Globus pallidus (tissue), 1 donor: ENCODE data around the gene SYT9.

Source experiments
- DNase-seq: peaks from one replicate; pipeline ENCODE4 v3.0.0-alpha.2; 2015; ENCODE audit warnings: low spot score

SYT9 gene

DNA sequence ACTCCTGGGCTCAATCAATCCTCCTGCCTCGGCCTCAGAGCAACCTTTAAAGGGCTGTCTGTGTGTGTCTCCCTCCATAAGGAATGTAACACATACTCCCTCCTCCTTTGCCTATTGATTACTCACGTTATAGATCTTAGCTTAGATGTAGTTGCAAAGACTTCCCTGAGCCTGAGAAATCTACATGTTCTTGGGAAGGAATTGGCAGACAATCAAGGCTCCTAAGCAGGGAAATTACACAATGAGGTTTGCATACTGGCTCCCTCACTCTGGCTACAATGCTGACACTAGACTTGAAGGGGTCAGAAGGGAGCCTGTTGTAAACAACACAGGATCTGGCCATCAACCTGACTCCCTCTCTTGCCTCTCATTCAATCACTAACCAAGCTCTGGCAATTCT lies 228.4 kb downstream of the SYT9 start:
- DNase-seq = no peak

DNA sequence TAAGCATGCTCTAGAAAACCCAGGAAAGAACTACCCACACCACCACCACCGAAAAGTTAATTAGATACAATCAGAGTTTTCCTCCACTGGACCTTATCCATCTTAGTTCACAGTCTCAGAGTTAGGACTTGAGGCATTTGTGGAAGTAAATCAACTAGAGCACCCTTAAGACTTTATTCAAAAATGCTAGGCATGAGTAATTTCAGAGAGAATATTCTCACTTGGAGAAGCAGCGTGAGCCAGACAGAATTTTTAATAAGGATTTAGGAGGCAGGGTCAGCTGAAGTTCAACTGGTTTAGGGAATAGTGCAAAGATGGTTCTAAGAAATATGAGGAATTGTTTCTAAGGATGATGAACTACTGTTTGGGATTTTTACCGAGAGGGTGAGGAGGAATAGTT lies 232.4 kb downstream of the SYT9 start:
- DNase-seq = no peak

DNA sequence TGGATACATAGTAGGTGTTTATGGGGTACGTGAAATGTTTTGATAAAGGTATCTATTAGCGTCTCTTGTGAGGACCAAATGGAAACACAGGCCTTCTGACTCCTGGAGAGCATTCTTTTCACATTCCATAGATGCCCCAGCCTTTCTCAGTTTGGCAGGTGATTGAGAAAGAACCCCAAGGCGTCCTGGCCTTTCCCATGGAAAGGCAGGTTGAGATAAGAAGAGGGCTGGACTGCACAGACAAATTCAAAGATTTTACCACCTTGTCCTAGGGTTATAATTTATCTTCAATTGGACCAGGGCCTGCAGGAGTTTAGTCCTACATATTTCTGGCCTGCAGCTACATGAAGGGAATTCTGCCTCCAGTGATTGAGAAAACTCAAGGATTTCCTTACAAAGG lies 232.9 kb downstream of the SYT9 start:
- no peak for DNase-seq

DNA sequence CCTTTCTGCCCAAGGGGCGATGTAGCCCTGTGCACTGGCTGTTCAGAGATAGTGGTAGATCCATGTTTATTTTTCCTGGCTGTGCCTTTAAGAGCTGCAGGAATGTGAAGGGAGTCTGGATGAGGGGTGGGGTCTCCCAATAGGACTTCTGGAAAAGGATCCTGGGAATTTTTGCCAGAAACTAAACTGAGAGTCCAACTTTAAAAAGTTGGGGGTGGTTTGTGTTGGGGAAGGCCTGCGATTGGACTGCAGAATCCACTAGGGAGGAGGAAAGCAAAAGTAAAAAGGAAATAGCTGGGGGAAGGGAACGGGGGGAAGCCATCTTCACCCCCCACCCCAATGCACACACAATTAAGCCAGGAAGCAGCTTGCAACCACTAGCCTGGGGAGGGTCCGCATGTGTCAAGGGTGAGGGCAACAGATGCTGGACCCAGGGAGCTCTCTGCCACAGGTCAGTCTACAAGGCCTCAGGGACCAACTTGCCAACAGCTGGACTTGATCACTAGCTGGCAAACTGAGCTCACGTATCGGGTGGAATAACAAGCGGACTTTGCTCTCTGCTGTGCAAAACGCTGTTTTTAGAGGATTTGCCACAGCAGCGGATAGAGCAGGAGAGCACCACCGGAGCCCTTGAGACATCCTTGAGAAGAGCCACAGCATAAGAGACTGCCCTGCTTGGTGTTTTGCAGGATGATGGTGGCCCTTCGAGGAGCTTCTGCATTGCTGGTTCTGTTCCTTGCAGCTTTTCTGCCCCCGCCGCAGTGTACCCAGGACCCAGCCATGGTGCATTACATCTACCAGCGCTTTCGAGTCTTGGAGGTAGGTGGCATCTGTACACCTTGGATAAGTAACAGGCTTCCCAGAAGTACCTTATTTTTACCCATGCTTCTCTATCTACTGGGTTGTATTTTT lies 233.7 kb downstream of the SYT9 start, which contains the start of gene OLFML1:
OLFML1 (plus strand) TSS at position 321 of the 912 bp plus-strand sequence; CDS start at position 691, 370 bp downstream.
- no peak for DNase-seq

DNA sequence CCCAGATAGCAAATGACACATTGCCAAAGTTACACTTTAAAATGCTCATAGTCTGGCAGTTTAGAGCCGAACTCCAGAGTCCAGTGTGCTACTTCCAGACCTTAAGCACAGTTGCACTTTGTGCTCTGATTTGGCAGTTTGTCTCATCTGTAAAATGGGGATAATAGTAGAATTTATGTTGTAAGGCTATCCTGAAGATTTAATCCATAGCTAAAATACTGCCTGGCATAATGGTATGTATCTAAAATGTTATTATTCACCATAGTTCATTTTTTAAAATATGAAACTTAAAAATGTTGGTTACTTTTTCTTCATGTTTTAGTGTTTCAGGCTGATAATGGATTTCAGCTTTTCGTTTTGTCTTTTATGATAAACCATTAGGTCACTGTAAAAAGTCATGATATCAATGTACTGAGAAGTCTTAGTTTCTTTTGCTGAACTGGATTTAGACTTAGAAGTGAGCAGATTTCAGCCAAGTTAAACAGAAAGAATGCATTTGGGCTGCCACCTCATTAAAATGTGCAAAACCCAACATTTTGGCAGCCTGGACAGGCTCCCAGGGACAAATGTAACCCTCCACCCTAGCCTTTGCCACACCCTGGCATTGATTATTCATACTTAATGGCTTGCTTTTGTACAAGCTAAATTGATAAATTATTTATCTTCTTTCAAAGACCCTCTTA lies 234.5 kb downstream of the SYT9 start:
- DNase-seq = no peak

DNA sequence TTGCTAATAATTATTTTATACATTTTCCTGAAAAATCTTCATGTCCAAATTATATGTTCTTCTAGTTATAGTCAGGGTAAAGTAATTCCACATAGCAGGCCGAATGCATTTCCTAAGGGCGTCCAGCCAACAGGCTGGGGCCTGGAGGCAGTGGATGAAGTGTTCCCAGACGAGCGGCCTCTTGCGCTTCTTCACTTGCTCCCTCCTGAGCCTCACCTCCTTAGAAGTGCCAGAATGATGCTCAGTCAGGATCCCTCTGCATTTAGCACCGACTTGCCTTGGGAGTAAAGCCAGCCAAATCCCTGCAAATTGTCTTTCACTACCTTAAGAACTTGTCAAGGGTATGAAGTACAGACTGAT lies 235.1 kb downstream of the SYT9 start:
- DNase-seq = no peak

DNA sequence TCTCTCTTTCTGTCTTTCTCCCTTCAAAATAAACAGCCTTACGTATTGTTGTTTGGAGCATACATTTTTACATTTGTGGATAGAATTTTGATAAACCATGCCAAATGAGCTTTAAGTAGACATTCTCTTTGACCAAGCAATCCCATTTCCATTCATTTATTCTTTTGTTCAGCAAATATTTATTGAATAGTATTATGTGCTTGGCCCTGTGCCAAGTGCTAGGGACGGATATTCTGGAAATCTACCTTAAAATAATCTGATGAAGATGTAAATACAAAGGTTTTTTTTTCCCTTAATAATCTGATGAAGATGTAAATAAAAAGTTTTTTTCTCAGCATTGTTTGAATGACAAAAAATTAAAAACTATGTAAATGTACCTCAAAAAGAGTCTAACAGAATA lies 235.7 kb downstream of the SYT9 start:
- no peak for DNase-seq

DNA sequence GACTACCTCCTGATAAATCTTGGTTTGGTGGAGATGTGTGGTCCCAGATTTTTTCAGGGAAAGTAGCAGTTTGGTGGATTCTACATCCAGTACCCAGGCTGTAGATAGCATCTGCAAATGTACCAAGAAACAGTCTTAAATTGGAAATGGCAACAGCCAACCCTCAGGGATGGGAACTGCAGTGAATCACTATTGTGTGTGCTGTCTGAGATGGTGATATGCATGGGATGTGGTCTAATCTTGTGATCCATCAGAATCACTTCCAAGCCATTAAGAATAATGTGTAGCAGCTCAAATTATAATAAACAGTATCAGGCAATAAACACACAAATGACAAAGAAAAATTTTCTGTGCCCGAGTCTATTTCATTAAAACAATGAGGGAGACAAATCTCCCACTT lies 237.0 kb downstream of the SYT9 start:
- no peak for DNase-seq

DNA sequence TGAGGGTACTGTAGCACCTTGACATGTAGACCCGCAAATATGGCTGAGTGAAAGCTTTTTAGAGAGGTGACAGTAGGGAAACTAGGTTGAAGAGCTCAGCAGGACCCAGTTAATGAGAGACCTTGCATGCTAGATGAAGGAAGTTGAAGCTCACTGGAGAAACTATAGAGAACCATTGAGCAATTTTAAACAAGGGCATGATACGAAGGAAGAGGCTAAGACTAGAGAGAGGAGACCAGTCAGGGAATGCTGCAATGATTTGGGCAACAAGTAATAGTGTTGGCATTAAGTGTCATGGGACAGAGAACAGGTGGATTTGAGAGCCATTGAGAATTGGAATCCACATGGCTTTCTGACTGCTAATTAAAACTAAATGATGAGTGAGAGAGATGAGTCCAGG lies 237.7 kb downstream of the SYT9 start:
- no peak for DNase-seq

DNA sequence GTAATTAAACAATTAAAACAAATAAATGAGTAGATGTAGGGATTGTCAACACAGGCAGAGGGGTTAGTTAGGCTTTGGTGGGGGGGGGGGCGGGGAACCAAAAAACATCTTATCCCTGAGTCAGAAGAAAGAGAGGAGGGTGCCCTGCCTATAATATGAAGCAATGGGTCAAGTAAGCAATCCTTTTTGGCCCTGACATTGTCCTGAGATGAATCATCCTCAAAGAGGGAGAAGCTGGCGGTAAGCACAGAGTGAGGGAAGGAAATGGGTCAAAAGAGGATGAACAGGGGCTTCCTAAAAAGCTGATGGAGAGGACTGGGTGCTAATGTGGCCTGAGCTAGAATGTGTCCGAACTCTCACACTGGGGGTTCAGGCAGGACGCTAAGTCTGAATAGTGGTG lies 238.3 kb downstream of the SYT9 start:
- DNase-seq = no peak

DNA sequence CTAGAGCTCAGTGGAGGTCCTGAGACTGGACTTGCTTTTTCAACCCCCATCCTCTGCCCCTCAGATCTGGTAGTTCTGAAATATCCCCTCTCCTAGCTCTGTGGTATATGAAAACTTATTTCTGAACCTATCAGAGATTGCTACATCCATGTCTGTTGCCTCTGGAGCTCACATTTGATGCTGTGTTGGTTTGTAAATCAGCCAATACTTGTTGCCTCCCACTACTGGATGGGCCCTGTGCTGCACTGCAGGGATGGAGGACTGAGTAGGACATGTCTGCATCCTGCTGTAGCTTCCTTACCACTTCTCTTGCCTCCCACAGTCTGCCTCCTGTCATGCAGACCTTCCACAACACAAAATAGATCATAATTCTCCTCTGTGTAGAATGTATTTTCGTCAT lies 238.8 kb downstream of the SYT9 start:
- DNase-seq = no peak

DNA sequence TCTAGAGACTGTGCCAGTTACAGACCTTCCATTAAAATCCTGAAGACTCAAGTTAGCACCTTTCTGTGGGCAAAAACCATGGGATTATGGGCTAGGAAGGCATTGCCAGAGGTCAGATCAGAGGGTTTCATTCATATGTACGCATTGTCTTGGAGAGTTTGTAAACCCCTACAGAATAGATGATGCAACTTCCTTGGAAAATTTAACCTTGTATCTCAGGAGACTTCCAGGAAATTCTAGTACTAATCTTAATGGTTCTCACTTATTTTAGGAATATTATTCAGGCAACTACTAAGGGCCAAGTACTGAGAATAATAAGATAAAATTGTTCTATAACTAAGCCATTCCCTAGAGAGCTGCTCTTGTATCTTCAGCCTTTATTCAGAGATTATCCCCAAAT lies 240.5 kb downstream of the SYT9 start:
- no peak for DNase-seq

DNA sequence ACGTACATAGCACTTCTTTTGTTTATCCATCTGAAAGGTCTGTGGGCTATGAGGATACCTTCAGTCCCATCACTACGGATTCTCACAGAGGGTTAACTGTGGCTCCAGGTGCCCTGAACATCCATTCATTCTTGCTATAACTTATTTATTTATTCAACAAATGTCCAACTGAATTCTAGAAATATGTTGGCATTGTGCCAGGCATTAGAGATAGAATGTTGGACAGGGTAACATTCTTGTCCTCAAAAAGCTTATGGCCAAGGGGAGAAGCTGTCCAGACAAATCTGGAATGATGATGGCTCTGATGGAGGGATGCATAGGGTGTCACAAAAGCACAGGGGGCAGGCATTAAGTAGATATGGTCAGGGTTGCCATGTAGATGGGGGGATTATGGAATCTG lies 242.0 kb downstream of the SYT9 start:
- DNase-seq = no peak

DNA sequence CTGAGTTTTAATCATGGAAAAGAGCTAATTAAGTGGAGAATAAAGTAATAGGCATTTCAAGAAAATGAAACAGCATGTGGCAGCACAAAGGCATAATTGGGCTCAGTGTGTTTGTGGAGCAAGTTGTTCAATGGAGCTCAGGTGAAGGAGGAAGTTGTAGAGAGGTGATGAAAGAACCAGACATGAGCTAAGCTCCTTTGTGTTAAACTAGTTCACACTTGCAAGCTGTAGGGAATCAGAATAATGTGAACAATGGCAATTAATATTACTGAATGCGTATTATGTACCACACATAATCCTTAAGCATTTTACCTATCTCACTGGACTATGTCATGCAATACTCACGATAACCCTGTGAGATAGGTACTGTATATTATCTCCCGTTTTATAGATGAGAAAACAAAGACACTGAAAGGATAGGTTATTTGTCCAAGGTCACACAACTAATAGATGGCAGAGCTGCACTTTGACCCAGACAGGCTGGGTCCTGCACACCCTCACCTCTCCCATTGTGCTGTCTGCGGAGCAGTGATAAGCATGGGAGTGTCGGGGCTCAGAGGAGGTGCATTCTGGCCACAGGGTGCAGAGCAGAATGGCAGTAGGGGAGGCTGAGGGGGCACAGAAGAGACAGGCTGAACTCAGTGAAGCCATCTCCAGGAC lies 242.5 kb downstream of the SYT9 start:
- no peak for DNase-seq

DNA sequence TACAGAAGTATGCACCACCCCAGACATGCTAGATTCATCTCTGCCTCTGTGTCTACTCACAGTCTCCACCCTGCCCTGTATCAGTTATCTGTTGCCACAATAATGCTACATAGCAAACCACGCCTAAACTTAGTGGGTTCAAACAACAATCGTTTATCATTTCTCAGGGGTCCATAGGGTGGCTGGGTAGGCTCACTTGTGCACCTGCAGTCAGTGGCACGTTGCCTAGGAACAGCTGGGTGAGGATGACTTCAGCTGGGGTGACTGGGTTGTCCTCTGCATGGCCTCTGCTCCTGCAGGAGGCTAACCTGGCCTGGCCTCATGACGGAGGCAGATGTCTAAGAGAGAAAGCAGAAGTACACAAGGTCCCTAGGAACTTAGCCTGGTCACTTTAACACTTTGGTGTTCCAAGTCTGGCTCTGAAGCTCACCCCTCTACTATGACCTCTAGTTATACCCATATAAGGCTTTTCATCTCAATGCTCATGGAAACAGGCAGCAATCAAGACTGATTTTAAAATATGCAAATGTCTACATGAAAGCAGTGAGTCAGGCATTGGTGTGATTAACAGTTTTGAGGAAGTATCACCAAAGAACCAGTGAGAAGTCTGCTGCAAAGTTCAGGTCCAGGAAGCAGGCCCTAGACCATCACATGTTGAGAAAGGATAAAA lies 244.3 kb downstream of the SYT9 start:
- DNase-seq = no peak

DNA sequence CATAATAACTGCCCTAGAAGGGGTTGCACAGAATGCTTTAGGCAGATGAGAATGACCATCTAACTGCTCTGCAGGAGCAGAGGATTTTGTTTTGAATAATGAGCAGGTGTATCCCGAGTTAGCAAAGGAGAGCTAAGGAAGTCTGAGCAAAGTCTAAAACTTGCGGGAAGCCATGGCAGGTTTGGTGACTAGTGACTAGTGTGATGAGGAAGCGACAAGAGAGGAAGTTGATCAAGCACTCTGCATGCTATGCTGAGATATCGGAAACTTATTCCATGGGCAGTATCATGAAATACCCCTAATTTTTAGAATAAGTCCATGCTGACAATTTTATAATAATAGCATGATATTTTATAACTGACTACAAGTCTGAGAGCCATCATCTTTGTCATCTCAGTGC lies 246.5 kb downstream of the SYT9 start:
- no peak for DNase-seq

DNA sequence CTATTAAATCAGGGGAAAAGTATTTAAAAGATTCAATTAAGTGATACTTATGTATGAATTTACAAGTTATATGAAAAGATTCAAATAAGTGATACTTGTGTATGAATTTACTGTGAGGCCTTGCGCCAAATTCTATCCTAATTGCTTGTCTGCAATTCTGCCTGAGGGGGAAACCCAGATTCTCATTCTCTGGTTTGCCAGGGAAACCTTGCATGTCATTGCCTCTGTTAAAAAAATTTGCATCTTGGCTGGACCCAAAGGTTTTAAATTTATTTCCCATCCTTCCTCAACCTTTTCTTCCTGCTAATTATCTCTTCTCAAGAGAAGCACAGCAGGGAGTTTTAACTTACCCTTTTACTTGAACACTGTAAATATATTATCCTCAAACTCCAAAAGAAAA lies 247.4 kb downstream of the SYT9 start:
- DNase-seq = no peak

DNA sequence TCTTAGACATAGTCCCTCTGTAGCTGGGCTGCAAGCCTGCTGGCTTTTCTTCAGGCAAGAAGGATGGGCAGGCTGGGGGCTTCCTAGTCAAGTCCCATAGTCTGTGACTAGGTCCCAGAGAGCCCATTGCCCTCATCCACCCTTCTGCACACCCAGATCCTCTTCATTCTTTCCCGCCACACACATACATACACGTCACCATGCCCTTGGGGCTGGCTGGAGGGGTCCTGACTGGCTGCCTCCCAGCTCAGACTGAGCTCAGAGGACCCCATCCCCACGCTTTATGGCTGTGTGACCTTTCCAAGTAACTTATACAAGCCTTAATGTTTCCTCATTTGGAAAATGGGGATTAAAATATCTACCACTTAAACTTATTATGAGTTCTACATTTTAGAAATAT lies 248.5 kb downstream of the SYT9 start:
- no peak for DNase-seq

DNA sequence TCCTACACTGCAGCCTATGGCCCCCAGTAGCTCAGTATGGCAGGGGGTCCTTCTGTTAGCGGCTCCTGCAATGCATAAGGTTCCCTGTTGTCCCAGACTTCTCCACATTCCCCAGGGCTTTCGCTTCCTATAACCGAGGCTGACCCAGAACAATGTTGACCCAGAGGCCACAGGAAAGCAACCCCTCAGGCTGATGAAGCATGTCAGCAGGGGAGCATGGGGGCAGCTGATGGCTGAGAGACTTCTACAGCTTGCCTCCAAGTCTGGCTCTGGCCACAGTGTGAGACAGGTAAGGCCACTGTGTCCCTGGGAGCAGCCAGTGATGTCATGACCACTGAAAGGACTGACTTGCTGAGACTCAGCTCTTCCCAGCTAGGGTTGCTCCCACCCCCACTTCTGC lies 249.5 kb downstream of the SYT9 start:
- DNase-seq = no peak

DNA sequence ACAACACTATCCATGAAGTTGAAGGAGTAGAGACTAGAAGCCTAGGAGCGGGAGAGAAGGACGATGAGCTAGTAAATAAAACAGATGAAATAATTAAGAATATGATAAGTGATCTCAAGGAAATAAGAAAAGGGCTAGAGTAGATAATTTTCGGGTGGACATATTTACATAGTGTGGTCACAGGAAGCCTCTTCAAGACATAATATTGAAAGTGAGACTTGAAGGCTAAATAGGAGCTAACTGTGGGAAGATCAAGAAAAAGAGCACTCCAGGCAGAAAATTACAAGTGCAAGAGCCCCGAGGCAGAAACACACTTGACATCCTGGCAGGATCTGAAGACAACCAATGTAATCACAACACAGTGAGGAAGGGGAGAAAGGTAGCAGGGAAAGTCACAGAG lies 250.2 kb downstream of the SYT9 start:
- DNase-seq = no peak

DNA sequence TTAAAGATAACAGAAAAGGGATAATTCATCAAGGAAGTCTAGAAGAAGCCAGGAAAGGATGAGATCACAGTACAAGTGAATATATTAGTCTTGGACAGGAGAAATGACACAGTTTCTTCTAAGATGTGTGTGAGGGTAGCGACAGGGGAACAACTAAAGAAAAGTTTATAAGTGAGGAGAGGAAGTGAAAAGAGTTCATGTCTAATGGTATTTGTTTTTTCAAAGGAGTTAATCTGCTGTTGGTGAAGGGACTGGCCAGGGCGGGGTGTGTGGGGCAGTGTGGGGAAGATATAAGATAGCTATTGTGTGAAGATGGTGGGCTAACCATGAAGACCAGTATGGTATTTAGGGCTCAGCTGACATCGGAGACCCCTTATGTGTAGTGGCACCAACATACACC lies 254.5 kb downstream of the SYT9 start:
- DNase-seq = no peak

DNA sequence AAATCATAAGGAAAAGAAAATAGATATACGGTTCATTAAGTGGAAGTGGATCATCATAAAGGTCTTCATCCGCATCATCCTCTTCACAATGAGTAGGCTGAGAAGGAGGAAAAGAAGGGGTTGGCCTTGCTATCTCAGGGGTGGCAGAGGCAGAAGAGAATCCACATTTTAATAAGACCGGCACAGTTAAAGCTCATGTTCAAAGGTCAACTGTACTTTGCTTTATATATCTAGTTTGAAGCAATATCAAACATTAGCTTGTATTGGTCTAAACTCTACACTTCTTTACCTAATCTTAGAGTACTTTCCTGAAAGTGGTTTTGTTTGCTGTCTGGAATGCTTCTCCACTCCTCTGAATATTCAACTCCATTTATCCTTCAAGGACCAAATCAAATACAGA lies 256.4 kb downstream of the SYT9 start:
- DNase-seq = no peak

DNA sequence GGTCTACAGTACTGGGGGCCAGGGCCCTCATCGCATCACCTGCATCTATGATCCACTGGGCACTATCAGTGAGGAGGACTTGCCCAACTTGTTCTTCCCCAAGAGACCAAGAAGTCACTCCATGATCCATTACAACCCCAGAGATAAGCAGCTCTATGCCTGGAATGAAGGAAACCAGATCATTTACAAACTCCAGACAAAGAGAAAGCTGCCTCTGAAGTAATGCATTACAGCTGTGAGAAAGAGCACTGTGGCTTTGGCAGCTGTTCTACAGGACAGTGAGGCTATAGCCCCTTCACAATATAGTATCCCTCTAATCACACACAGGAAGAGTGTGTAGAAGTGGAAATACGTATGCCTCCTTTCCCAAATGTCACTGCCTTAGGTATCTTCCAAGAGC lies 258.3 kb downstream of the SYT9 start:
- DNase-seq = no peak
